AG09309 (cell line): Measurements from ENCODE around the gene HOXC11.

Source experiments
- DNase-seq: peaks from one replicate; pipeline ENCODE4 v3.0.0-alpha.2; 2010; ENCODE audit warnings: low read depth
- H3K4me3 ChIP-seq: 2 replicates; pipeline ENCODE4 v1.5.1; 2011; ENCODE audit warnings: mild to moderate bottlenecking, low read depth, low read length, moderate library complexity; ENCODE audit not compliant: control insufficient read depth
- CTCF ChIP-seq: IDR thresholded peaks from 2 replicates; pipeline ENCODE4 v1.5.1; 2011; ENCODE audit warnings: mild to moderate bottlenecking, low read depth, low read length, inconsistent platforms; ENCODE audit not compliant: insufficient read depth, control insufficient read depth; ENCODE audit errors: missing control alignments

HOXC11 gene

DNA sequence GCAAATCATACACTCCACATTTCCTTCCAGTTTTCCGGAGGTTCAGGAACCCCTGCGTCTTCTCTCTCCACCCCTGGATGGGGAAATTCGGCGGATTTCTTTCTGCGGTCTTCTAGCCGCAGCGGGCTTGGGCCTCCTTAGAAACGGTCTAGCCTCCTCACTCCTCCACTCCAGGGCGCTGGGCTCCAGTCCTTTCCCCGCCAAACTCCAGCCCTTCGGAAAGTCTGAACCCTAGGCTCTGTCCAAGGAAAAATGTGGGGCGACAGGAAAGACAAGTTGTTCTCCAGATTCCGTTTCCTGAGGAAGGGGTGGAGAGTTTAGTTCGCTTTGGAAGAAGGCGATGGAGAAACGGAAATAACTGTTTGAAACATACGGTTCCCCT is 10.6 kb downstream of the HOXC11 start:
- no peak for TF ChIP-seq CTCF
- H3K4me3 ChIP-seq, result peak overlapping the region; percentile 35
- DNase-seq, result no peak

DNA sequence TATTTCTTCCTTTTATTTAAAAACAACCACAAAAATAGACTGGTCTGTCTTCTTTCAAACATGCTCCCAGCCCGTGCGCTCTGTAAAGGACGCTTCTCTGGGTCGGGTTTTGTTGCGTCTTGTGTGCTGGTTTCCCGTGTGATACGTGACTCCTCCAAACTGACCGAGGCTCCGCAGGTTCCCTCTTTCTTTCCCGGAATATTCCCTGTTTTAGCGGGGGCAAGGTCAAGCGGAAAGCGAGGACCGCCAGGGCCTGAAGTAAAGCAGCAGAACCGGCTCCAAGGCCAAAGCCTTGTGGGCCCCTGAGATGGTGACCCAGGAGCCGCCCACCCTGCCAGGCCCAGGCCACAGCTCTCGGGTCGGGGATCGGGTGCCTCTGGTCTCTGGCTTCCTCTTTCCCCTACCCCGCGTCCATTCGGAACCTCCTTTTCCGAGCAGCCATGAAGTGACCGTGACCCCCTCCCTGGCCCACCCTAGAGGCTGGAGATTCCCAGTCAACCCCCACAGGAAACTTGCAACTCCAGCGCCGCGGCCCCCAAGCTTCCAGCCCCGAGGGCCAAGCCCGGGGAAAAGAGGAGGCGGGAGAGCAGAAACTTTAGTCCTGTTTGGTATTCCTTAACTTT is 11.1 kb downstream of the HOXC11 start:
- no peak for TF ChIP-seq CTCF
- no peak for DNase-seq
- peak overlapping the region; percentile 35 for H3K4me3 ChIP-seq

GRCh38 chr12:53984901-53985691 is 12.2 kb downstream of the HOXC11 start, which contains the start of gene HOXC10:
Gene HOXC10 (plus strand): TSS chr12:53985146. CDS start chr12:53985260, 114 bp downstream.
- peak; percentile 82 for TF ChIP-seq CTCF
- DNase-seq, result peak; percentile 87
- peak within 1 kb of the TSS; percentile 64 for H3K4me3 ChIP-seq

GRCh38 chr12:53985692-53985993 is 12.7 kb downstream of the HOXC11 start:
- H3K4me3 ChIP-seq, result peak overlapping the region; percentile 64
- no peak for DNase-seq
- no peak for TF ChIP-seq CTCF

DNA sequence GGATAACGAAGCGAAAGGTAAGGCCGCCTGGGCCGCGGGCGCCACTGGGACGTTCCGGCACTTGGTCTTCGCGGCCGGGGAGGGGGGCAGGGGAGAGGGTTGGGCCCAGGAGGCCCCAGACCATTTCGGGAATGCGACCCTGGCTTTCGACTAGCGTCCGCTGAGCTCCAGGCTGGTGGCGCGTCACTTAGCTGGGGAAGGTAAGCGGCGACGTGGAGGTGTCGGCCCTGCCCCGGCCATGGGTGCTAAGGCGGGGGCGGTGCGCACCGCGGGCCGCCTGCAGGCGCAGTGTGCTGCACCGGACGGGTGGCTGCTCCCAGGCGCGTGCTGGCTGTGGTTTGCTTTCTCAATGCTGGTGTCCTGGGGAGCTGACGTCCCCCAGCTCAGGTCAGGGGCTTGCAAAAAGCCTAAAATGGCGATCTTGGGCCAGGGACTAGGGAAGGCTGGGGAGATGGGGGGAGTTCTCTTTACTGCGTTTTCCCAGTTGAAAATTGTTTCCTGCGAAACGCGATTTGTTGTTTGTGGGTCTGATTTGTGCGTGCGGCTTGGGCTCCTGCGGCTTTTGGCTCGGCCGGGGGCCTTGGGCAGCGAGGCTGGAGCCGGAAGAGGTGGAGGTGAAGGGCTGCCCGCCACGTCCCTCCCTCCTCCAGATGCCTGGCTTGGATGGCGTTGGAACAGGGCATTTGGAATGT is 13.2 kb downstream of the HOXC11 start:
- TF ChIP-seq CTCF, result no peak
- no peak for DNase-seq
- peak overlapping the region; percentile 64 for H3K4me3 ChIP-seq

DNA sequence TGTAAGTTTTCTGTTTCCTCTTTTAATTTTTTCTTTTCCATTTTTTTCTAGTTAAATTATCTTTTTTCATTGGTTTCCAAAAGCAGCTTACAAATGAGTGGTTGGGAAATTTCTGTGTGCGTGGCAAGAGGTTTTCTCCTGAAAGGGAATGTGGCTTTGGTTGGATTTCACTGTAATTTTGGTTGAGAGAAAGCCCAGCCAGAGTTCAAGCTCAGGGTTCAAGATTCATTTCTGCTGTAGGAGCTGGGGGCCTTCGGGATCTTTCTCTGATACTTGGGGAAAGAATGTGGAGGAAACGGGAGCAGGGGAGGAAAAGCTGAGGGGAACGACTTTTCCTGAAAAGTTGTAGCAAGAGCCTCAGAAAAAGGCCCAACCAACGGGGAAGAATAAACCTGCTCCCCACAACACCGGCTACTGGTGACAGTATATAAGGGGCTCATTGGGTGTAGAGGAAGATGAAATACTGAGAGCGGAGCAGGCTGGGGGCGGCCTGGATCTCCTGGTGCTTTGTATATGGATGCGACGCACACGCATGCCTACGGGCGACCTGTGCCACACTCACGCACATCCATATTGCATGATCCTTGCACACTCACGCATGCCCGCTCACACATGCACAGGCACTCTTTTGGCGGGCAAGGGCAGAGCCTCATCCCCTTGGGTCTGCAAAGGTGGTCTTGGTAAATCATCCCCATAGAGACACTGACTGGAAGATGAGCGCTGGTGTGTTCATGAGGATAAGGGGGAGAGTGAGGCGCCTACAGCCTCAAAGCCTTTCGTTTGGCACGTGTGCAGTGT is 14.0 kb downstream of the HOXC11 start:
- no peak for TF ChIP-seq CTCF
- no peak for DNase-seq
- H3K4me3 ChIP-seq, result peak overlapping the region; percentile 64
